Activated T-helper 1 cell treated with Interleukin-2 at 50 U/mL for 16 hours (primary cell): ENCODE results near the gene NMNAT3.
A peak's percentile ranks its signal among the peaks of the same experiment; 100 is the strongest.

ENCODE experiments used
- DNase-seq: peaks from one replicate; pipeline ENCODE4 v3.0.0-alpha.2; 2020; ENCODE audit warnings: low read depth

The NMNAT3 gene

DNA sequence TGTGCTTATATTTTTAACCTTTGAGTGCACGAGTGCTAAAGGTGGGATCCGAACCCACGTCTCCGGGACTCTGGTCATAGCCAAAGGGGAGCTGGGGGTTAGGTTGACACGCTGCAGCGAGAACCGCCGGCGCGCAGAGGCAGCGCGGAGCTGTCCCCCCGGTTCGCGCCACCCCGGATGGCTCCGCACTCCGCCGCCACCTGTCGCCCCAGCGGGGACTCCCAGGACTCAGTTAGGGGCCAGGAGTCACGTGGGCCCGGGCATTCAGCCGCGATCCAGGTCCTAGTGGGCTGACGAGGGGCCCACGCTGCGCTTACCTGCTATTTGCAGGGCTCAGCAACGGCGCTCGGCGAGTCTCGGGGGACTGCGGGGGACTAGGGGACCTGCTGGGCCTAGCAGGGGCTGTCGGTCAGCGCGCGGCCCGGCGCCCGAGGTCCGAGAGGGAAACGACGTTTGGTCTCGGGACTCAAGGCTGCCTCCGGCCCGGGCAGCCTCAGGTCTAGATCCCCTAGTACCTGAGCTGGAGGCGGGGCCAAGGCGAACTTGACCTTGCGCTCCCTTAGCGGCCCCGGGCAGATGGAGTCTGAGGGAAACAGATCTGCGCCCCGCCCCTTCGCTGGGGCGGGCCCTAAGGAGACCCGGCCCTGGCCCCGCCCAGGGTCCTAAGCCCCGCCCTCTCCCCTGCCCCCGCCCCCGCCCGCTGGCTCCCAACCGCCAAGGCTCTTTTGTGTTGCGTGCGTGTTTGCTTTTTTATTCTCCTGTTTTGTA is at the start of gene NMNAT3:
NMNAT3 (minus strand) TSS at position 585 of the 768 bp plus-strand sequence. CDS start 50,248 bp downstream, outside the sequence.
- DNase-seq, result peak; percentile 61

DNA sequence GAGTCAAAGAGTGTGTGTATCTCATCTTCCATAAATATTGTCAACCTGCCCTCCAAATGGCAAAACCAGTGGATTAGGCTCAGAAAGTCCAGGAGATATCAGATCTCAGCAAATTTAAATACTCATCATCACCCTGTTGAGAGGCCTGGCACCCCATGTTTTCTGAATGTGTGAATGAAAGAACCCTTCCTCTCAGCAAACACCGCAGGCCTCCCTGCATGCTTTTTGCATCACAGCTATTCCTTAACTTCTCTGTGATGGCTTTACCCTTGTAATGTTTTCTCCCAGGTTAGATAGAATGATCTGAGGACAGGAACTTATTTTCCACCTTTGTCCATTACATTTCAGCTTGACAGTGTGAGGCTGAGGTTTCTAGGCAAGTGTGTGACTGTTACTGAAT is 43.6 kb upstream of the NMNAT3 start:
- DNase-seq, result no peak

DNA sequence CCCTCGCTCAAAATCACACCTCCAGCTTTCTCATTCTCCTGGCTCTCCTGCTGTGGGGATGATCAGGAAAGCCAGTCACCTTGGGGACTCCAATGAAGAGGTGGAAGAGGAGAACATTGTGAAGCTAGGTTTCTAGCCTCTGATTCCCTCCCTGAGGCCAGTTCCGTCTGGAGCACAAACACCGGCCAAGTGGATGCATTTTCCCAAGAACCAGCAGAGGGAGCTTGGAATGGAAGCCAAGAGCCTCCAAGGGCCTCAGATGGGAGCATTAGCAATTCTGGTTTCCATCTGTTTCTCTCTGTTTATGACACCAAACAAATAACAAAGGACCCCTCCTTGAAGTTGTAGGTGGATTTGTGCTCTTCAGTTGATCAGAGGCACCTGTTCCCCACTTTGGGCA is 40.6 kb upstream of the NMNAT3 start:
- DNase-seq, result no peak

DNA sequence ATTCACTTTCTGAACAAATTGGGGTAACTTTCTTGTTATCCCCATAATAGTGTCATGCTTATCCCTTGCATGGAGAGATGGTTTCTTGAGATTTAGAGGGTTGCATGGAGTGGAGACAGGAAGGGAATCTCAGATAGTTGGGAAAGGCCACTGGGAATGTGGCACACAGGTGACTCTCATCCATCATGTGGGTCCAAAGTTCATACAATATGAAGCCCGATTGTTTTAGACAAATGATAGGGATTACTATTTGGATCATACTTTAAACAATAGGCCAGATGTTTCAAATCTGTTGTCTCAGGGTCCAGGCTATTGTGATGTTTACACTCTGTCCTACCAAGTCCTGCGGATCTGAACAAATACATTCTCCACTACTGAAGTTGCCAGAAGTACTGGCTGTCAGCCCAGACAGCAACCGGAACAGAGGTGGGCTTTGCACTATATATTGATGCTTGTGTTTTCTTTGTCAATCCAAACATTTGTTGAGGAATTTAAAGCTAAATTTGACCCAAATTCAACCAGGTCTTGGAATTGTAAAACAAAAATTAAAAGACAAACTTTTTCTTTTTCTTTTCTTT is 39.2 kb upstream of the NMNAT3 start:
- DNase-seq, result no peak

DNA sequence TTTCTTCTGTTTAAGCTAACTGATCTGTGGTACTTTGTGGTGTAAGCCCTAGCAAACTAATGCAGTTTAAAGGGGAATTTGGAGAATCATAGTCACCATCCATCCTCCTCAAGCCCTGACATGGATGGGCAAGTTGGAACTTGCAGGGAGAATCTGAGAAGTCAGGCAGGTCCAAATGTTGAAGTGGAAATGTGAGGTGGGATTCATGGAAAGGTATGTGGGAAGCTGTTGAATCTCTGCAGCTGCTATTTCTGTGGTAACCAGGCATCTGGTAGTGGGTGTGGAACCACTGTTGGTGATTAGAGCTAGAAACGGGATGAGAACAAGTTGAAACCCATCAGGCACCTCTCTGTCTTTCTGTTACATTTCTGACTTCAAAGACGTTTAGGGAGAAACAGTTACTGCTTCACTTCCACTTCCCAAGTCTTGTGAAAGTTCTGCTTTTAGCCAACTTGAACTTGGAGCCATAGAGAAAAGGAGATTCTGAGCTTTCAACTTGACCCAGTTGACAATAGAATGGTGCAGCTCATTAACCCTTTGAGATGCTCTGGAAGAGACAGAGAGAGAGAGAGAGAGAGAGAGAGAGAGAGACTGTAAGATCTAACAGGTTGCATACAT is 38.1 kb upstream of the NMNAT3 start:
- no peak for DNase-seq

DNA sequence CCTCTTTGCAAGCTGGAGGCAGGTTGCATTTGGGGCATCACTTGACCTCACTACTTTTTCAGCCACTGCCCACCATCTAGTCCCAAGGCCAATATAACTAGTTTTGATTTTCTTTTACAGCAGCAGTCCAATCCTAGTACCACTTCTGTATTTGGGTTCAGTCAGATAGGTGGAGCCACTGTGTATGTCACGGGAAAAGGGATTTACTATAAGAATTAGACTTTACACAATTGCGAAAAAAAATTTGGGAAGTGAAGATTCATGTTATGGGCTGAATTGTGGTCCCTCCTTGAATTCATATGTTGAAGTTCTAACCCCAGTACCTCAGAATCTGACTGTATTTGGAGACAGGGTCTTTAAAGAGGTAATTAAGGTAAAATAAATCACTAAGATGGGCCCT is 37.4 kb upstream of the NMNAT3 start:
- no peak for DNase-seq

DNA sequence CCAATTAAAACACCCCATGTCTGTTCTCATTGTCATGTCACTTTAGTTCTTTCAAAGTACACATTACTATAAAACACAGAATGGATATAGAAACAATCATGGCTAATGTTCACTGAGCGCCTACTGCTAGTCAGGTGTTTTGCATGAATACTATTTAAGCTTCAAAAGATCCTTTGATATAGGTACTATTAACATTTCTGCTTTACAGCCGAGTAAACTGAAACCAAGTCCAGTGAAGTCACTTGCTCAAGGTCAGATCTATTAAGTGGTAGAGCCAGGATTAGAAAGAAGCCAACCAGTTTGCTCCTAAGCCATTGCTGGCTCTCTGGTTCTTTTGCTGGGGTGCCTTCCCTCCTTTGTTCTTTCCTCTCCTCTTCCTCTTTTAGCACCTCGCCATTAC is 32.4 kb upstream of the NMNAT3 start:
- DNase-seq, result no peak

DNA sequence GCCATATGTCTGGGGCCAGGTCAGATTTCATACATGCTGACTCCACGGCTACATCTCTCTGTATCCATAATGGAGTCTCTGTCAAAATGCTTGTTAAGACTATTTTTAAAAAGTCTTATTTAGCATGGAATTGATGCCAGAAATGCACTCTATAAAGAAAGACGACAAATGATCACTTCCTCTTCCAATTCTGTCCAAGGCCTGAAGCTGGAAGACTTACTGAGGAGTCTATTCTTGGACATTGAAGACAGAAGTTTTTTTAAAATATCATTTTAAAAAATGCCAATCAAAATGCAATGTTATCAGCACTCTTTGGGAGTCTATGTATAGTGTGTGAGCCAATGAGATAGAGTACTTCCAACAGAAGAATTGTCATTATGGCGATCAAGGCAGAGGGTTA is 27.9 kb upstream of the NMNAT3 start:
- no peak for DNase-seq

DNA sequence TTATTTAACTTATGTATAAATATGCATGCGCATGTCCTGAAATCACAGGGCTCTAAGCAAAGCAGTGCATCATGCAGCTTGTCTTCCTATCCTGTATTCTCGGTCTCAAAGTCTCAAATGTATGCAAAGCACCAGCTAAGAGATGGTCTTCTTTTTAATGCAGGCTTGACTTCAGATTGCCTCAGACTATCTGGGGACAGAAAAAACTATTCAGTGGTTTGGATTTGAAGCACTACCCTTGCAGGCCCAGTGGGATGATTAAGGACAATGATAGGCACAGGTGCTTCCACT is 18.5 kb upstream of the NMNAT3 start:
- DNase-seq, result no peak

DNA sequence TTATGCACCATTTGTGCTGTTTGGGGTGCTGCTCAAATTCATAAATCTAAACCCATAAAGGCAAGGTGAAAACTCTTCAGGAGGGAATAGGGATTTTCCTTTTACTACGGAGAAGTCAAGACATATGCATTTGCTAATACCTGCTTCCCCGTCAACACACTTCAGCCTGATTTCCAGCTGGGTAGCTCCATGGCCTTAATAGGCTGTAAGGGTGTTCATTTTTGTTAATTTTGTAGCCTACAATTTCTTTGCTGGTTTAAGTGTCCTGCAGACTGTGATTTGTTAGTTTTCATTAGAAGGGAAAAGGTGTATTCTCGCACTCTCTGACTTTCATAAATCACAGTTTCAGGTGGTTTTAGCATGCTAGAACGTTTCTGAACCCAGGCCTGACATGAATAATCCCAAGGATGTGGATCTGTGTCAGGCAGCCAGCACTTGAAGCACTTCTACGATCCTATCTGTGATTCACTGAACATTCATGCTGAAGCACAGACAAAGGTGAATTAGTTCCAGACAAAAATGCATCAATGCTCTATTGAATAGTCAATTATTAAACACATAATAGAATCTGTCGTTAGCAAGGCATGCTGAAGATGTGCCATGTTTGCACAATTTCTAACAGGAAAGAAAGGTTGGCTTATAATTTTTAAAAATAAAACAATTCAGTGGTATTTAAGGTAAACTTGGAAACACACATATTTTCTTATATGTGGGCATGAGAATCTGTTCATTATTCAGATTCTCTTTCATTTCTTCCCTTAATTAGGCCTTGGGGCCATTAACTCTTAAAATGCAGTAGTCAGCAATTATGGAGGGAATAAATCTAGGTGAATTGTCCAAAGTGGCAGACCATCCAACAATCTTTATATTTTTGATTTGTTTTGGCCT is 17.9 kb upstream of the NMNAT3 start:
- no peak for DNase-seq

DNA sequence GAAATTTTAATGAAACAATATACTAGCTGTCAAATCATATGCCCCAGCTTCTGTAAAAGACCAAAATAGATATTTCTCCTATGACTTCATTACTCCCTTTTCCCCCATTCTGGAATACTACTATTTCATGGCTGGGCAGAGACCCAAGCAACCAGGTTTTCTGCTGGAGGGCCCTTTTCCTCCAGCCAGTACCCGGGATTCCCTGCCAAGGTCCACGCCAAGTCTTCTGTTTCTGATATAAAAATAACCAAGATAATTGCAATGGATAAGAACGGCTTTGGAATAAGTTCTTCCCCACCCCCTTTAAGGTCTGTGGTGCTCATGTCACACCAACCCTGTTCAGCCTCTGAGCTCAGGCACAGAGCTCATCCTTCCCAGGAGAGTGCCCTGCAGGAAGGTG is 17.2 kb upstream of the NMNAT3 start:
- DNase-seq, result no peak

DNA sequence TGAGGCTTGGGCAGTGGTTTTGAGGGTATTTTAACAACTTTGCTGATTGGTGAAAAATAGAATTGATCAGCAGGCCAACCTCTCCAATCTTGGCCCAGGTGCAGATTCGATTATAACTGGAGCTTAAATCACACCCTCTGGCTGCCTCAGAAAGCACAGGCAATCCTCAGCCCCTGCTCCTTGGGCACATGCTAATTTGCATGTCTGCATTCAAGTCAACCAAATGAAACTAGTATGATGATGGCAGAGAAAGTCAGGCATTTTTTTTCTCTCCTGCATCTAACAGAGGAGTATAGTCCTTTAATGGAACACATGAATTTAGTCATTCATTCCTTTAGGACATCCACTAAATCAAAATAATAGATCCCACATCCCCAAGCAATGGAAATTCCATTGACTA is 16.8 kb upstream of the NMNAT3 start:
- no peak for DNase-seq

DNA sequence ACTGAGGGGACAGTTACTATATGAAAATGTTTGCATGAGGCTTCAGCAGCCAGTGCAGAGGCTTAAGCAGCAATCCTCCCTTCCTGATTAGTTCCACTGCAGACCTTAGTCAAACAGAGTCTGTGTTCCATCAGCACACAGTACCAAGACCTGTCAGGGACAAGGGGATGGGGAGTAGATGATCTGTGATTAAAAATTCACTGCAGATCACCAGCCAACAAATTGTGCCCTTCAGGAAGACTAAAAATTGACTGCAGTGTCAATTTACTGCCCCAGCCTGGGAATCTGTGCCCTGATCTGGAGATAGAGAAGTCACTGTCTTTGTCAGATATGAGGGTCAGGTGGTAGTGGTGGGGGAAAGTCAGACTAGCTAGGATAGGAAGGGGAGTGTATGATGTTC is 13.8 kb upstream of the NMNAT3 start:
- DNase-seq, result no peak

DNA sequence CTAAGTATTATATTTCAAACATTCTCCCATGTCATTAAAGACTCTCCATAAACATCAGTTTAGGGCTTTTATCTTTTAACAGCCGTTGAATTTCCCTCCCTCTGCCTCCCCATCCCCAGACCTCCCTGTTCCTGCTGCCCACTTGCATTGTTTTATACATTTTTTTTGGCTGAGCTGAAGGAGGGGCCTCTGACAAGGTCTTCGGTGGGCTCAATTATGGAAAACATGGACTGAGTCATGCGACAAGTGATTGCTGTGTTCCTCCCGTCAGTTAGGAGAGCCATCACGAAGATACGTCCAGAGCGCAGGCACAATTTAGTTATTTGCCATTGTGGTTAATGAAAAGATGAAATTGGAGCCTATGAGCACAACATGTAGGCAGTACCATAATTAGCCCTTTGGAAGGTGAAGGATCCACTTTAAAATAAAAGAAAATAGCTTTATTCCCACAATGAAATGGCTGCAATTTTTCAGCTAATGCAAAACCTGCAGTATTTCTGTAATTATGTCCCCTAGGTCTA is 12.0 kb upstream of the NMNAT3 start:
- DNase-seq, result no peak

DNA sequence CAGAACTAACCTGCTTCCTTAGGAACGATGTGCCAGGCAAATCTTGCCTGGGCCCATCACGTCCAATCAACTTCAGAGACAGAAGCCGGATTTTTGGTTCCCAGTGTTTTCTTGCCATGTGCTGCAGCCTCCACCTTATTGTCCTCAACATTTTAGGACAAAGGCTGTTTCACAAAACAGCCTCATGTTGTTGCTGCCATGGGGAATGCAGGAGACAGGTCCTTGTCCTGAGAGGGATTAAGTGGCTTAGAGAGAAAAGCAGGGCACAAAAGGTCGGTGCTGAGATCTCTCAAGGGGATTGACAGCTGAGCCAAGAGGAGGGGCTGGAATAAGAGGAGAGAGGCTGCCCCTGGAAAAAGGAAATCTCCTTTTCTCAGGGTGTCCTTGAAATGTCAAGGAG is 11.3 kb upstream of the NMNAT3 start:
- no peak for DNase-seq

DNA sequence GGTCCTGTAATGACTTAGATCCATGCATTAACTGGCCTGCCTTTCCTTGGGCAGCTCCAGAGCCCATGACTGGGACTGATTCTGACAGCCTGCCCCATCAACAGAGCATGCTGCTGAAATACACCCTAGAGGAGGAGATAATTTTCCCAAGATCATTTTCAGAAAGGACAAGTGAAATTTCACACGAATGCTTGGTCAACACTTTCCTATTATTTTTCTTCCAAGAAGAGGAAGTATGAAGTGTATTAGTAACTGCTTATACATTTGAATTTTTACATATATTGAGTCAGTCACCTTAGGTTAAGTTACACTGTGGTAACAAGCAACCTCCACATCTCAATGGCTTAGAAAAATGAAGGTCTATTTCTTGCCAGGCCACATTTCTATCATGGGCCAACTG is 9.7 kb upstream of the NMNAT3 start:
- no peak for DNase-seq

DNA sequence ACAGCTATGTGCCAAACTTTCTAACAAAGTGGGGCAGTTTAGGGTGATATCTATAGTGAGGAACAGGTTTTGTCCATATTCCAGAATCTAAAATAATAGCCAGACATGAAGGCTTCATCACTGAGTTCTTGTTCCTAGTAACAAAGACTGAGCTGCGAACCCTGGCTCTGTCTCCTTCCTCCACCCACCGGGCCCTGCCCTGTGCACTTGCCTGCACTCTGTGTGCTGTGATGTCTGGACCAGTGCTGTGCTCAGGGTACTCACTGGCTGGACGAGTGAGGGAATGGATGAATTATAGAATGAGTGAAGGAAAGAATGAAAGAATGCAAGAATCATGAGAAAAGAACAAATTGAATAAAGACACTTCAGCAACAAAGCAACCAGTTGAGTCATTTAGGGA is 8.9 kb upstream of the NMNAT3 start:
- DNase-seq, result no peak

DNA sequence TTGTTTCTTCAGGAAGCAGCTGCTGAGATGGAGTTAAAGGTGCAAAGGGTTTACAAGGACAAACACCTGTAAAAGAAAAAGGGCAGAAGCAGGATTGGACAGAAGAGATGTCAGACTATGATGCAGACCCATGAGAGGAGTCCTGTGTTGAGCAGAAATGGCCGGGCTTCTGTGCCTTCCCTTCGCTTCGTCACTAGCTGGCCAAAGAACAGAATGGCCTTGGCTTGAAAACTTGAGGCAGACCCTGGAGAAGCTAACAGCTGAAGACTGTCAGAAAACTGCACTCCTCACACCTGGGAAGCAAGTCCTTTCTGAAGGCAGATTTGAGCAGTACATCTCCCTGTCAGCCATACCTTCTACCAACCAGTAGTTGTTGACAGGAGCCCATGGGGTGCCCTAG is 8.4 kb upstream of the NMNAT3 start:
- no peak for DNase-seq

DNA sequence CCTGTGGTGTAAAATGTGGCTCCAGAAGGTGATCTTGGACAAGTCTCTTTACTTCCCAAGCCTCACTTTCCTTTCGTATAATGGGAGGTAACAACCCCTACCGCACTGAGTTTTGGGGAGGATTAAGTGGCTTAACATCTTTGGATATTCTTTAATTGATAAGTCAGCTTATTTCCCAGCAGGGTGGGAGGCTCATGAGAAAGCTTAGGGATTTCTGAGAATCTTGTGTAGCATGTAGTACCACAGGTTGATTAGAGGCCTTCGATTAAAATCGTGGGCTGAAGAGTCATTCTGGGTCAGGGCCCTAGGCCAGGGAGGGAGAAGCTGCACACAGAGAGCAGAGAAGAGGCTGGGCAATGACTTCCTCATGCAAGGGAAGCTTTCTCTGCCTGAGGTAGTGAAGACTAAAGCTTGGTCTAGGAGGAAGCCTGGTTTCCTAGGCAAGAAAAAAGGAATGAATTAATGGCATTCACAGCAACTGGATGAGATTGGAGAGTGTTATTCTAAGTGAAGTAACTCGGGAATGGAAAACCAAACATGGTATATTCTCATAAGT is 1.5 kb upstream of the NMNAT3 start:
- DNase-seq, result no peak

DNA sequence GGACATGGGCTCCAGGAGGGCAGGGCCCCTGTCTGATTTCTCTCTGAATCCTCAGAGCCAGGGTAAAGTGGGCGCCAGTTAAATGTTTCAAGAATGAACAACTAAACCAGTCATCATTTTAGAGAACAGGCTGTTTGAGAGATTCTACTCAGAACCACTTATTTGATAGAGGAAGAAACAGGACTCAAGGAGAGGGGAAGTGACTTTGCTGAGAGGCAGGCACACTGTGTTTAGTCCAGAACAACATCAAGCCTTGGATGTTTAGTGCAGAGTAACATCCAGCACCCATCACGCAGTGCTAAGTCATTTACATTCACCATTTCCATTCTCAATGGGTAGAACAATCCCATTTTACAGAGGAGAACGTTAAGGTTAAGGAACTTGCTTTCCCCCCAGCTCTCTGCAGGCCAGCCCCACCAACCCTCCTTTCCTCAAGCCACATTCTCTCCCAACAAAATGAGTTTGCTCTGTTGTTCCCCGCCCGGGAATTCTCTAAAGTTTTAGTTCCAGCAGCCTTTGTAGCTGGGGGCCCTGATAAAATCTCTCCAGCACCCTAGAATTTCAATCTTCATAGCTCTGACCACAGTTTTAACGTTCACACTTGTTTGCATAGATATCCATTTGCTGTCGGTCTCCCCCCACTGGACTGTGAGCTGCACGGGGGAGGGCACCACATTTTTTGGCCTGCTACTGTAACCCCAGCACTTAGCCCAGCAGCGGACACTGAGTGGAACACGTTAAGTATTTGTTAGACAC is 962 bp downstream of the NMNAT3 start:
- no peak for DNase-seq

DNA sequence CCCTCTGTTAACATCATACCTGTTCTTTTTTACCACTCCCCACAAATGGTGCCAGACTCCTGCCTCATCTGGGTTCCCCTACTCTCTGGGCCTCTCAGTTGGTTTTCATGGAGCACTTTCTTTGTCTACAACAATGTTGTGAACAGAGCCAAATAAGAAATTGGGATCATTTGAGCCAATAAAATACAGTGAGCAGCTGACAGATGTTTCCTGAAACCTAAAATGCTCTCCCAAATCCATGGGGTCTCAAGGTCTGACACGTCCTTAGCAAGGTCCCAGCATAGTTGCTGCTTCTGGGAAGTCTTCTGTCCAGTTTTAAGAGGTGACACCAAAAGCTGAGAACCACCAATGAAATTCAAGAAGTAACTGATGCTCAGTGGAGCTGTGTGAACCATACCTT is 1.7 kb downstream of the NMNAT3 start:
- DNase-seq, result no peak

DNA sequence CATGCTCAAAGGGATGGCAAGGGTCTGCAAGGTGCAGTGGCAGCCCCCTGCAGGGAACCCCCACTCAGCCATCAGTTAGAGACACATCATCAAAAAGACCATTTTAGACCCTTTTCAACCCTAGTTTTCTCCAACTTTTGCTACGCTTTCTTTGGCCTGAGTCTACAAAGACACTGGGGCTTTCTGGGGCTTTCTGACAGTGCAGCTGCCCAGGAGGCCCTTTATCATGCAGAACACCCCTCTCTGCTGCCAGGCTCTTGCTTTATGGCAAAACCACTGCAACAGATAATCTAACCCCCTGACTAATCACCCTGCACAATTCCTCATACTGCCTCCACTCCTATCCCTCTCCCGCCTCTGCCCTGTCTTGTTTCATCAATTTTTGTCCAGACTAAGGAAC is 2.4 kb downstream of the NMNAT3 start:
- DNase-seq, result no peak
